IPS-NIHi7 (cell line): ENCODE results near the gene XXYLT1.
A peak's percentile ranks its signal among the peaks of the same experiment; 100 is the strongest.

Source experiments
- DNase-seq: peaks from one replicate; pipeline ENCODE4 v3.0.0; 2012; ENCODE audit warnings: mixed read lengths; ENCODE audit errors: extremely low spot score

The XXYLT1 gene

DNA sequence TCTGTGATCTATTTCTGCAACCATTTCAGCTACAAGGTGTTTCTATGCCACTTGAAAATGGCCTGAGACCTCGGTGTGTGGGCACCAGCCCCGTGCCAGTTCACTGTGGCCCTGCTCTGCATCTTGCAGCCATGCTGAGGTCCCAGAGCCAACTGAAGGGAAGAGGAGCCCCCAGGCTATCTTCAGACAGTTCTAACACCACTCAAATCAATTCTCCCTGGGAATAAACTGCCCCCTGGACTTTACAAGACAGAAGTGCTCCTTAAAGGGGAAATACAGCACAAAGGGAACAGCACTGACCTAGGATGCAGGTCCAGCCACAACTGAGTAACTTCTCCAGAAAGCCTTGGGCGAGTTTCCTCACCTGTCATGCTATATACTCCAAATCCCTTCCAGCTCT lies 3.9 kb downstream of the XXYLT1 start:
- DNase-seq, result no peak

DNA sequence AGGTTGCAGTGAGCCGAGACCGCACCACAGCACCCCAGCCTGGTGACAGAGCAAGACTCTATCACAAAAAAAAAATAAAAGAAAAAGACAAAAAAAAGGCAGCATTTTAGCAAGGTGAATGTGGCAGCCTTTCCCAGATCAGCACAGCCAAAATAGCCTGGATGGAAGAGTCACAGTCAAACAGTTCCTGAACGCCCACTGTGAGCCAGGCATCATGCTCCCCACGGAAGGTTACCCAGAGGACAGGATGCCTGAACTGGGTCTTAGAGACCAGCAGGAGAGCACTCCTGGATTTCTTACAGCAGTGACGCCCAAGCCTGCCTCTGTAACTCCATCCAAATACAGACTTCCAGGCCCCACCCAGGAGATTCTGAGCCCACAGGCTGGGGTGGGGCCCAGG lies 4.5 kb downstream of the XXYLT1 start:
- DNase-seq, result no peak

DNA sequence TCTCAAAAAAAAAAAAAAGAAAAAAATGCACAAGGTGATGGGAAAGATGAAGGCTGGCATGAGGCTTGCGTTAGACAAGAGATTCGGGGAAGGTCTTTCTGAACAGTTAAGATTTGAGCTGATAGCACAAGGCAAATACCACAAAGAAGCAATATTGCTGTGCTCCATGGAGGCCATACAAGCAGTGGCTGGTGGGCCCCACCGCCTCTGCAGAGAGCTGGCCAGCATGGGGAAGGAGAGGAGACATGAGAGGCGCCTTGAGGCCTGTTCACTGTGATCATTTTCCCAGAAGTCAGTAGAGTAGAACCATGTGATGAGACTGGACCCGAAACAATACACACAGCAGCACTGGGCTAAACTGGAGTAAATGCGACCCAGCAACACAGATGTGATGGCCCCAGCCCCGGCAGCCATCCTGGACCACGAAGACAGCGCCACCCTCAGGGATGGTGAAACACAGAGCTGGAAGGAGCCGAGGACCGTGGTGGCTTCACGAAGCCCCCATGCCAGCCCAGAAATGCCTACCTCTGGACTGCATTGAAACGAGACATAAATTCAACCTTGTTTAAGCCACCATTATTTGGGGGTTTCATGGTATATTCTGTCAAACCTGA lies 5.5 kb downstream of the XXYLT1 start:
- DNase-seq, result no peak

DNA sequence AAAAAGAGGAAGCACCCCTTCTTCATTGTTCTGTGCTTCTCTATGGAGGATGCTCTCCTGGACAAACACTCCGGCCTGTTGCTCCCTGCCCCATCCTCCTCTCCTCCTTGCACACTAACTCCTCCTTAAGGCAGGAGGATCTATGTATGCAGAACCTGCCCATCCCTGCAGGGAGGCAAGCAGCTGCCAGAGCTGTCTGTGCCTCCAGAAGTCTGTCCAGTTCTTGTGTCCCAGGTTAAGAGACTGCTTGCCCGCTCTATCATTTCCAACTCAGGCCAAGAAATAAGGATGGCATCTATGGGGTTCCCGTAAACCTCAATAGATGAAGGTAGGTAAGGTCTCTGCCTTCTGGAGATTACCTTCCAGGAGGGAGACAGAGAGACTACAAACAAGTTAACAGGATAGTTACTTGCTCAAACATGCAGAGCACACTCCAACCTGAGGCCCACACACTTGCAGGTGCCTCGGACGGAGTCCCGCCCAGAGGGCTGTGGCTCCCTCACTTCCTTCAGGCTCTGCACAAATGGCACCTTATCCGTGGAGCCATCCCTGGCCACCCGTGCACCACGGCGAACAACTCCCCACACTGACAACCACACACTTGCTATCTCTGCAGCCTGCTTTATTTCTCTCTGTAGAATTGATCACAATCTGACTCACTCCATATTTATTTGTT lies 6.9 kb downstream of the XXYLT1 start:
- DNase-seq, result no peak

DNA sequence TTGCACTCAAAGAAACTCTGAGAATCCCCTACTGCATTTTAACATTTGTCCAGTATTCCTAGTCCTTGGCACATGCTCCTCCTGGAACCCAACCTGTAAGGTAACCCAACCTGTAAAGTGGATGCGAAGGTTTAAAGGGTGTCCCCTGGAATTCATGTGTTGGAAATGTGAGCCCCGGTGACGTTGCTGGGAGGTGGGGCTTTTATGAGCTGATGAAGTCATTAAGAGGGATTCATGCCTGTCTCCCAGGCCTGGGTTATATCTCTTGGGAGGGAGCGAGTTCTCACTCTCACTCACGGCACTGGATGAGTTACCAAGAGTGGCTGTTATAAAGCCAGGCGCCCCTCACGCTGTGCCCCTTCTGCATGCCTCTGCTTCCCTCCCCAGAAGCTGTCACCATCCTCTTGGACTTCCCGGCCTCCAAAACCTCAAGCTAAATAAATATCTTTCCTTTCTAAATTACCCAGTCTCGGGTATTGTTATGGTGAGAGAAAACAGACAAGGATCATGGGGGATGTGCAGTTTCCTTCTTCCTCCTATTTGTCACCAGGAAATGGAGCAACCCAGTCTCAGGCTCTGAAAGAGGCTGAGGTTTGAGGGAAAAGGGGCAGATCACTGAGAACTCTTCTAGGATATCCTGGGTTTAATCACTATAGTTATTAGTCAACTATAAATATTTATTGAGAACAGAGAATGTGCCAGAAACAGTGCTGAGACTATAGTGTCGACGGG lies 7.6 kb downstream of the XXYLT1 start:
- DNase-seq, result no peak

DNA sequence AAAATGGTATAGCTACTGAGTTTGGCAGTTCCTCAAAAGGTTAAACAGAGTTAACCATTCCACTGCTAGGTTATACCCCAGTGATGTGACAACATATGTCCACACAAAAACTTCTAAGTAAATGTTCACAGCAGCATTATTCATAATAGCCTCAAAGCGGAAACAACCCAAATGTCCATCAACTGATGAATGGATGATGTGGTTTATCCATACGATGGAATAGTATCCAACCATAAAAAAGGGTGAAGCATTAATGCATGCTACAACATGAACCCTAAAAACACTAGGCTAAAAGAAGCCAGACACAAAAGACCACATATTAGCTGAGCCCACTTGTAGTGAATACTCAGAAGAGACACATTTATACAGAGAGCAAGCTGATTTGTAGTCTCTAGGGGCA lies 9.0 kb downstream of the XXYLT1 start:
- no peak for DNase-seq

DNA sequence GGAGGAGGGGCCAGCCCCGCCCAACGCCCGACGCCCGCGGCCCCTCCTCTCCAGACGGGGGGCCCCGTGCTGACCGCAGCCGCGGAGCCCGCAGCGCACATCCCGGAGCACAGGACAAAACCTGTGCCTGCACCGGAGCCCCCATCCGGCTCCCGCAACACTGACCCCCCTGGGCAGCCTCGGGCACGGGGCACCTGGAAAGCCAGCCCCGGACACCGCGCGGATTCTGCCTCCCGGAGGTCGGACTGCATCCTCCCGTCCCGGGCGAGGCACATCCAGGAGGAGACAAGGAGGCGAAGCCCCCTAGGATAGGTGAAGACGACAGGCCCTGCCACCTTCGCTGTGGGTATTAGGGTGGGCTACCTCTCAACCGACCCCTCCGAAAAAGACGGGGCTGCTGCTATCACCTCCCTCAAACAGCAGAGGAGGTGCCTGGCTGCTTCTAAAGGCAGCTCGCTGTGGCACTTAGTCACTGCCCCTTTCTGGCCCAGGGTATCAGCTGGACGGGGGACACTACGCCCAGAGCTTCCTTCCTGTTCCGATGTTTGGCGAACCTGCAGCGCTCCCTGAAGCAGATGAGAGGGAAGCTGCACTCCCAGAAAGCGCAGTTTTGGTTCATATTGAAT lies 10.6 kb downstream of the XXYLT1 start:
- DNase-seq, result peak; percentile 52

DNA sequence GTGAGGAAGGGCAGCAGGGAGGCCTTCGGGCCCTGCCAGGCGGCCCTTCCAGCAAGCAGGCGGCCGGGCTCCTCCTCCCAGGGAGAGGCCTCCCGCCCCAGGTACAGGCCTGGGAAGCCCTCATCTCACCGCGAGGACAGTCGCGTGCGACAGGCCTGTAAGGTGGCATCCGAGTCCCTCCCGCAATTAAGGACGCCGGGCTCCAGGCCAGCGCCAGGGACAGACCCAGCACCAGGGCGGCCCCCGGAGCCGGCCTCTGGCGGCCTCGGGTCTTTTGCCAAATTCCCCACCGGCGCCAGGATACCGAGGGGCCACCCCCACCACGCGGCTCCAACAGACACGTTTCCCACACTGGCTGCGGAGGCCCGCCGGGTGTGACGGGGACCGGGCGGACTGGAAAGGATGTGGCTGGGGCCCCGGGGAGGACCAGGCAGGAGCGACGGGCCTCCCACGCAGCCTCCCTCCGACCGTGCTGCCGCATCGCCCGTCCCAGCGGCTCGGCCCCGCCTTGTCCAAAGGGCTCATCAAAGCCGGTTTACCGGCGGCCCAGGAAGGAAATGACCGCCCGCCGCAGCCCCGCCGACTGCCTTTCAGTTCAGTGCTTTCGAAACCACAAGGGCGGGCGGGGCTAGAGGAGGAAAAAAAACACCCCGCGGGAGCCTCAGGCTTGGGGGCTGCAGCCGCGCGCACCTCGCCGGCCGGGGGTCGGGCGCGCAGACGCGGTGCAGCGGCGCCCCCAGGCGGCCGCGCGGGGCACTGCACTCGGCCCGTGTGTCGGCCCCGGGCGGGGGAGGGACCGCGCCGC lies 11.3 kb downstream of the XXYLT1 start:
- peak; percentile 93 for DNase-seq

DNA sequence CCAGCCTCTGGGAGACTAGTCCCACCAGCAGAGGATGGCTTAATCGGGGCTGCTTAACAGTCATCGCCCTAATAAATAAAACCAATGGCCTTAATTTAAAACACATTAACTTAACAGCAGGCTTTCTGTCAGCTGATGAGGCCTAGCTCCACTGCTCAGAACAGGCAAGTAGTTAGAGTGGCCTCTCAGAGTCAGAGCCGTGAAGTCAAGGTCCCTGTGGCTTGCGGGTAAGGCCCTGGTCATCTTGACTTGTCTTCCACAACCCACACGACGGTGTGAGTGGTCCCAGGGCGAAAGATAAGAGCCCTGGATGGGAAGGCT lies 11.8 kb downstream of the XXYLT1 start:
- no peak for DNase-seq

DNA sequence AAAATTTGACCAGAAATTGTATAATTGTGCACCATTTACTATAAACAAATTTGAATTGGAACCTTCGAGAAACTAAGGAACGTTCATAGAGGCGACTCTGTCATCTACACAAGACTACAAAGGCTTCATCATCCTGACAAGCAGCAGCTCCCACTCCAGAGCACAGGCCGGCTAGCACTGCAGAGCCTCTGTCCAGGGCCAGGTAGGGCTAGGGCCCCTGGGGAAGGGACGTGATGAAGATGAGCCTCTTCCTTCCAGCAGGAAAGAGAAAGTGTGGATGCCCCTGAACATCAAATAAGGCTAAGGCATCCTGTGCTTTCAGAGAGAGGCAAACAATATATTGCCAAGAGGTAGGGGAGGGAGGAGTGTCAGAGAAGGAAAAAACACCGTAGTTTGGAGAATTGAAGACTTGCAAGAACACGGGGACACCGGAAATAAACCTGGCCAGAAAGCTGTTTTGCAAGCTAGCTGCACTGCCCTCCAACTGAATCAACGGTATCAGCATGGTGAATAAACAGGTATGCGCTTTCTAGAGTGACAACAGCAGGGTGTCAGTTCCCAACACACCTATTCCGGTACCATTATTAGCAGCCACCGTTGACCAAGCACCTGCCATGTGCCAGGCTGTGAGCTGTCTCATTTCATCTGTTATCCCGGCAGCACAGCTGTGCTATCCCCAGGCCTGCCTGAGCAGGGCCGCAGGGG lies 12.4 kb downstream of the XXYLT1 start:
- peak; percentile 33 for DNase-seq

DNA sequence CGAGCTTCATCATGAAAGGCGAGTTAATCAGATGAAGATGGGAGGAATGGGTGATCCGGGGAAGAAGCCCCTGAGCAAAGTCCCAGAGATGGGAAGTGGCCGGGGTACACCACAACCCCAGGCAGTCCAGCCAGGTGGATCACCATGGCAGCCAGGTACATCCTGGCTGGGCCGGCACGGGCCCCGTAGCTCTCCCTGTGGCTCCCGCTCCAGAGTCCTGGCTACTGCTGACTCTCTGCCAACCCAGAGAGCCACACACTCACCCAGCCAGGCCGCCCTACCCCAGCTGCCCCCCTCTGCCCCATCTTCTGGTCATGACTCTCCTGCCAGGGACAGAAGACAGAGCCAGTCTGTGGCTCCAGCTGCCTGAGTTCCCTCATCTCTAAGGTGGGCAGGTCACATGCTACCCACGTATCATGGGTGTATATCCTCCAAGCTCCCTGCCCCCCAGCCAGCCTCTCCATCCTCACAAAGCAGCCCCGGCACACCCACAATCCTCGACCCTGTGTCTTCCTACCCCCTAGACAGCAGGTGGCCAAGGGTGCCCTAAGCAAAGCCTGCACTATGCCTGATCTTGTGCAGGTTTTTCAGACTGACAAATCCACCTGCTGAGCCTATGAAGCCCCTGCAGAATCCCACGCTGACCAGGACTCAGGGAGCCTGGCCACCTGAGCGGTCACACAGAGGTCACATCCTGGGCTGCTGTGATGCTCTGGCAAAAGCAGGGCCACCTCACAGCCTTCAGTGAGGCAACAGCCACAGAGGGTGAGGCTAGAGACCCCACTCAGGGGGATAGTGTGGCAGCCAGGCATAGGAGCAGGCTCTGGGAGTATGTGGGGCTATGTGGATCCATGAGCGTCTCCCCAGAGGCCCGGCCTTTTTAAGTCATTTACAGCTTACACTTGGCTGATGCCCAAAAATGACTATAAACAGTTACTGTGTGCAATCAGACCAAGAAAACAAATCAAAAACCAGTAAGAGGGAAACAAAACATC lies 13.2 kb downstream of the XXYLT1 start:
- DNase-seq, result no peak

DNA sequence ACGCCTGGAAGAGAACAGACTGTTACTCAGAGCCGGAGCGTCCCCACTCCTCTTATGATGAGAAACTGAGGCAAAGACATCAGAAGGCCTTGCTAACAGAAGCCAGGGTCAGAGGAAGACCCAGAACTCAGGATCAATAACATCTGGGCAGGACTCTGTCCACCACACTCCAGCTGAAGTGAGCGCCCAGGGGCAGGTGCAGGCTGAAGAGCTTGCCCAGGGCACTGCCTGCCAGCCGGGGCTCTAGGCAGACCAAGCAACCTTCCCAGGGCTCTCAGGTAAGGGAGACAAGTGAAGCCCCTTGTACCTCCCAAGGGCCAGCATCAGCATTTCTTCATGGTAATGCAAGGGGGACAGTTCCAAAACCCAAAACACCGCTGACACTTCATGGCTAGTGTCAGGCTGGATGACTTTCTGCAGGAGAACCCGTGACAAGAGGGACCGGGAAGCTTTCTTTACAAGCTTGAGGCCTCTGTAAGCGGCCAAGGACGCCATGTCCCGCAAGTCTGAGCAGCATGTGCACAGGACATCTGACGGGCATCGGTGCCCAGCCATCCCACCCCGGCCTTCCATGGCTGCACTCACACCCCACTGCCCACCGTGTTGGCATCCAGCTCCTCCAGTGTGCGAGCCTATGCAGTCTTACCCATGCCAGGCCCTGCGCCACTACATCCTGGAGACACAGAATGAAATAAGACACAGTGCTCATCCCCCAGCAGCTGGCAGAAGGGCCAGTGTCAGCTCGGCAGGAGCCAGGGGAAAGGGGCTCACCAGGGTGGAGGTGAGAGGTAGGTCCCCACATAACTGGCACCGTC lies 14.1 kb downstream of the XXYLT1 start:
- DNase-seq, result no peak

DNA sequence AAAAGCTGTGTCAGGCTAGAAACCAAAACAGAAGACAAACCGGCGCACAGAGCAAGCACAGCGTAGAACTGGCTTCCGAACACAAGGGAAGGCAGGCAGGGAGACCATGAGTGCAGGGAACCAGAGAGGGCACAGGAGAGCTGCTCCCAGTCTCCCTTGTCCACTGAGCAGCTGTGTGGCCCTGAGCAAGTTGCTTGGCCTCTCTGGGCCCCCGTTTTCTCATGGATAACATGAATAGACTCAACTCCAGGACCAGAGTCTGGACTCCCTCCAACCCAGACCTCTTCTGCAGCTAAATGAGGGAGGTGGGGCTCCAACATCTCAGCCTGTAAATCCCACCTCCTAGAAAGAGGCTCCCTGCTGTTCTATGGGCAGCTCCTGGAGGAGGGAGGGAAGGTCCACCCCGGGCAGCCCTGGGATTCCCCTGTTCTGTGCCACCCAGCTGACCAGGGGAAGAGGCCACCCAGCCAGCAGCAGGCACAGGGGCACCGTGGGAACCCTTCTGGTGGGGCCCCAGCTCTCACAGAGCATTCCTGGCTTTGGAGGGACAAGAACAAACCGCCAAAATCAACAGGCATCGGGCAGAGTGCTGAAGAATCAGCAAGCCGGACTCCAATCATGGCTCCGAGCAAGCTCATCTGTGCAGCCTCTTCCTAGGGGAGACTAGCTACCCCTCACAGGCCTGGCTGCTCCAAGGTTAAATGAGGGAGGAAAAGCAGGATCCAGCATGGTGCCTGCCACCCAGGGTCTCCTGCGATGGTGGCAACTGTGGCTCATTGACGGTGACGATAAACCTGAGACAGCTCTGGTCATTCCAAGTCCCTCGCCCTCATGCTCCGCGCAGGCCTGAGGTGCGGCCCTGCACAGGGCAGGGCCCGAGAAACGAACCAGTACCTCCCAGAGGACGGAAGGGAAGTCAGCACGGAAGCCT lies 15.1 kb downstream of the XXYLT1 start:
- DNase-seq, result no peak

DNA sequence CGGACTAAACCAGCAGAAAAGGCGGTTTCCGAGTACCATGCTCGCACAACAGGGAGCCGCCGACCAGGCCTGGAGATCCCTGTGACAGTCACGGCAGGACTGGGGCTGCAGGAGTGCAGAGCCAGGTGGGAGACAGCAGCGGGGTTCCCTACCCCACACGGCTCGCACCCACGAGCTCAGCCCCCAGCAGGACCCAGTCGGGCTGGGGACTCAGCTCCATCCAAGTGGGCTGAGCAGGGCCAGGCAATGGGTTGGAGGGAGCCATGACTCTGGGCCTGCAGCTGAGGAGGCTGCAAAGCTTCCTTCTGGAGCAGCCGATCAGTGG lies 15.8 kb downstream of the XXYLT1 start:
- DNase-seq, result no peak

DNA sequence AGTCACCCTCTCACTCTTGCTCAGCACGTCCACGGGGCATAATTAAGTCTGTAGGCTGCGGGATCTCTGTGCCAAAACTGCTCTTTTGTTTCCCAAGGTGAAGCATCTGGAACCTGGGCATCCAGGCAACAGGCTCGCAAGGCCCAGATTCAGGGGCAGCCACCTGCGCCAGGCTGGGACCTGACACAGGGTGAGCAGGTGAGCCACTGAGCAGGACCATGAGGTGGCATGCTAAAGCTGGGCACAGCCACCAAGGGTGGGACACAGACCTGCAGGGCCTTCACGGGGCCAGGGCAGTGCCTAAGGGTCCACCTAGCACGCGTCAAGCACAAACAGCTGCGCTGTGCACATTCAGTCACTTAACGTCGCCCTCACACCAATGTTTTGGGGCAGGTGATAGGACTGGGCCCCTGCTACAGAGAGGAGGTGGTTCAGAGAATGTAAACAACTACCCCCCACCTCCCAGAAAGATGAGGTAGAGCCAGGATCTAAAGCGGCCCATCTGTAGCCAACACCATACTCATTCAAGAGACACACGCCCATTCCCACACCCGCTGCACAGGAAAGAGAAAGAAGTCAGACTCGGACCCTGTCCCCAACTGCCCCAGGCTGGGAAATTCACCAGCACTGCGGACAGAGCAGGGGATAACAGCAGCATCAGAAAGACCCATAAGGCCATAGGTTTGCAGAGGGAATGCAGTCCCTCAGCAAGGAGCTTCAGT lies 16.3 kb downstream of the XXYLT1 start:
- no peak for DNase-seq

DNA sequence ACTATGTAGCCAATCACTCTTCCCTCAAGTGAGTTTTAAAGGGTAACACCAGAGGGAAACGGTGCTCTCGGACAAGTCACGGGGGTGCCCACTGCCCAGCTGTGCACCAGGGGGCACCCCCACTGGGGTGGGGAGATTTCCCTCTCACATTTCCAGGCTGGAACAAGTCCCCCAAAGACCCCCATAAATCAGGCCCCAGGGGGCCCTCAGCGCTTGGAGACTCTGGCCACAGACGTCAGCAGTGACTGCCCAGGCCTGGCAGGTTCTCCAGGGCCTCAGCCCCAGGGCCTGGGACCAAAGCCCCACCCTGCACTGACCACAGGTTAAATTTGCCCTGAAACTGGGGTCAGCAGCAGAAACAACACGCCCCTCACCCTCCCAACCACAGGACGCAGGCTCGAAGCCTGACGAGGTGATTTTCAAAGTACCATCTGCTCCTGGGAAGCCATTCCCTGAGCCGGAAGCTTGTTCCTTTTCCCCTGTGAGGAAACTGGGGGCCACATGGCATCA lies 17.0 kb downstream of the XXYLT1 start:
- DNase-seq, result no peak

DNA sequence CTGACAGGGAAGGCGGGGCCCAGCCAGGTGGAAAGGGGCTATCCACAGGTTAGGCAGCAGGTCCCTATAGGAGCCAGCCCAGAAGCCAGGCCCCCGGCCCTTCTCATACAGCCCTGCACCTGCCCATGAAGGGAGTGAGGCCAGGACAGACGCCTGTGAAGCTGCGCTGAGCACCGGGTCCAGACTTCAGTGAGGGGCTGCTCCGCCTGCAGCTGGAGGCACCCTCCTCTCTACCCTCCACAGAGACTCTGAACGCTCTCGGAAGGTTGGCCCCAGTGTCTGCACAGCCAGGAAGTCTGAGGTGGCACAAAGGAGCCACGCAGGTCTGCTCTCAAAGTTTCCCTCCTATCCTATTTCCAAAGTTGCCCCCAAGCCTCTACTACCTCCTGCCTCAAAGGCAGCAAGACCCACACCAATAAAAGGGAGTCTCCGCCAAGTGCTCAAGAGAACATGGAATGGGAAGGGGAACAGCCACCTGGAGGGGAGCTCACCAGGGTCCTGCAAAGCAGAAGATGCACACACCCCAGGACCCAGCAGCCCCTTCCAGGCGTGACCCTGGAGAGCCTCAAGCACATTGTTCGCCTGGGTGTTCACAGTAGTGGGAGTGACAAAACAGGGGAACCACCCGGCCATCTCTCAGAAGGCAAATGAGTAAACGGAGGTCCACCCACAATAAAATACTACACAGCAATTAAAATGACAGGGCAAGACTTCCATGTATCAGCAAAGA lies 19.5 kb downstream of the XXYLT1 start:
- DNase-seq, result no peak
